H1 (cell line): ENCODE data around the gene CCBE1. TPM values are rescaled to one million over a fixed set of nuclear protein-coding genes. Genes with fewer than 3 reads are reported as not detected.

Experiments
- CTCF ChIA-PET: fragments of 300-600 bp; sonication (Branson Sonifier 250); formaldehyde crosslinking; loops from one replicate; lab custom pipeline; 2021; ENCODE audit not compliant: partially characterized antibody; lab: Charles Lee
- POLR2A ChIA-PET: fragments of 300-600 bp; sonication (Branson Sonifier 250); formaldehyde crosslinking; loops from one replicate; lab custom pipeline; 2021; ENCODE audit warnings: inconsistent platforms; ENCODE audit not compliant: partially characterized antibody; lab: Charles Lee
- DNase-seq, 2 experiments: peaks; one replicate each; pipeline versions ENCODE4 v3.0.0 to v3.0.0-alpha.2; 2010 to 2022; ENCODE audit warnings: low spot score in 2 of 2, low read depth in 1 of 2, mixed read lengths in 1 of 2
- FAIRE-seq: peaks from 2 replicates; lab custom pipeline; 2011; peaks lifted over from hg19 to GRCh38; lab: Jason Lieb, UNC
- H2AFZ ChIP-seq: 2 replicates; pipeline ENCODE4 v1.8.1; 2012; ENCODE audit warnings: low read length, inconsistent platforms
- H2AK5ac ChIP-seq: 2 replicates; pipeline ENCODE4 v1.6.1; 2013; ENCODE audit warnings: low read depth, low read length
- H2BK120ac ChIP-seq: replicated peaks from 2 replicates; pipeline ENCODE3; 2013; ENCODE audit warnings: low read depth, low read length, inconsistent platforms
- H2BK12ac ChIP-seq: 2 replicates; pipeline ENCODE4 v1.6.1; 2013; ENCODE audit warnings: low read depth, low read length
- H2BK15ac ChIP-seq: 2 replicates; pipeline ENCODE4 v1.6.1; 2013; ENCODE audit warnings: low read length
- H2BK20ac ChIP-seq: 2 replicates; pipeline ENCODE4 v1.6.1; 2013; ENCODE audit warnings: low read length
- H2BK5ac ChIP-seq: 2 replicates; pipeline ENCODE4 v1.6.1; 2013; ENCODE audit warnings: low read depth, low read length
- H3K14ac ChIP-seq: 2 replicates; pipeline ENCODE4 v1.6.1; 2013; ENCODE audit warnings: inconsistent platforms; ENCODE audit not compliant: insufficient read length
- H3K18ac ChIP-seq: 2 replicates; pipeline ENCODE4 v1.6.1; 2013; ENCODE audit warnings: low read length; ENCODE audit errors: extremely low read depth
- H3K23ac ChIP-seq: 2 replicates; pipeline ENCODE4 v1.6.1; 2013; ENCODE audit warnings: inconsistent platforms; ENCODE audit not compliant: insufficient read length
- H3K23me2 ChIP-seq: 2 replicates; pipeline ENCODE4 v1.6.1; 2013; ENCODE audit warnings: low read depth, low read length
- H3K27ac ChIP-seq: 2 replicates; pipeline ENCODE4 v1.6.1; 2011; ENCODE audit warnings: low read depth, low read length, inconsistent platforms
- H3K27me3 ChIP-seq, 4 experiments: replicated peaks in 1 of 4; 1 replicate in 1 of 4; 2 replicates in 3 of 4; pipeline versions ENCODE4 v1.6.1 to v1.8.1; 2011 to 2013; ENCODE audit warnings: low read length in 3 of 4, mild to moderate bottlenecking in 3 of 4, inconsistent platforms in 2 of 4, mixed read lengths in 2 of 4, moderate library complexity in 1 of 4; ENCODE audit not compliant: control insufficient read depth in 3 of 4, insufficient read depth in 3 of 4; ENCODE audit errors: extremely low read depth in 1 of 4
- H3K36me3 ChIP-seq, 4 experiments: 2 replicates each; pipeline versions ENCODE4 v1.6.1 to v1.8.1; 2011 to 2013; ENCODE audit warnings: mild to moderate bottlenecking in 4 of 4, low read length in 3 of 4, moderate library complexity in 2 of 4, control low read depth in 1 of 4, inconsistent platforms in 1 of 4; ENCODE audit not compliant: insufficient read depth in 4 of 4, control insufficient read depth in 2 of 4
- H3K4ac ChIP-seq: replicated peaks from 2 replicates; pipeline ENCODE3; 2013; ENCODE audit warnings: low read length, low read depth, mixed read lengths, inconsistent platforms; ENCODE audit not compliant: insufficient read length
- H3K4me1 ChIP-seq, 4 experiments: replicated peaks in 1 of 4; 1 replicate in 1 of 4; 2 replicates in 3 of 4; pipeline versions ENCODE4 v1.6.1 to v1.8.1; 2011 to 2013; ENCODE audit warnings: low read length in 3 of 4, inconsistent platforms in 2 of 4, mixed read lengths in 1 of 4; ENCODE audit not compliant: insufficient read depth in 4 of 4, control insufficient read depth in 3 of 4
- H3K4me2 ChIP-seq, 2 experiments: 2 replicates each; pipeline versions ENCODE4 v1.6.1 to v1.8.1; 2011 to 2013; ENCODE audit warnings: low read depth in 2 of 2, low read length in 2 of 2, control low read depth in 1 of 2, inconsistent platforms in 1 of 2, mild to moderate bottlenecking in 1 of 2; ENCODE audit not compliant: insufficient read depth in 1 of 2
- H3K4me3 ChIP-seq, 4 experiments: fragments of 200-600, 300-600 bp in 1 of 4; sonication (generic), shearing (Covaris generic), sonication (Bioruptor Twin) in 1 of 4; 2 replicates each; pipeline versions ENCODE4 v1.5.1 to v1.8.1; 2011 to 2016; ENCODE audit warnings: low read length in 4 of 4, low read depth in 3 of 4, control low read depth in 2 of 4, inconsistent platforms in 2 of 4, mild to moderate bottlenecking in 2 of 4, mixed read lengths in 1 of 4, moderate library complexity in 1 of 4; ENCODE audit not compliant: insufficient read depth in 2 of 4; ENCODE audit errors: extremely low read depth in 1 of 4
- H3K56ac ChIP-seq: replicated peaks from 2 replicates; pipeline ENCODE3; 2013; ENCODE audit warnings: low read depth, mild to moderate bottlenecking, mixed read lengths, low read length, inconsistent platforms; ENCODE audit not compliant: insufficient read length
- H3K79me1 ChIP-seq: 2 replicates; pipeline ENCODE4 v1.6.1; 2013; ENCODE audit warnings: low read depth, low read length, control low read depth
- H3K79me2 ChIP-seq, 2 experiments: 2 replicates each; pipeline versions ENCODE4 v1.6.1 to v1.8.1; 2012 to 2013; ENCODE audit warnings: low read length in 2 of 2, mild to moderate bottlenecking in 2 of 2, inconsistent platforms in 1 of 2; ENCODE audit not compliant: insufficient read depth in 2 of 2, control insufficient read depth in 1 of 2
- H3K9ac ChIP-seq, 4 experiments: replicated peaks in 1 of 4; 1 replicate in 1 of 4; 2 replicates in 3 of 4; pipeline versions ENCODE4 v1.6.1 to v1.8.1; 2011 to 2013; ENCODE audit warnings: low read depth in 3 of 4, low read length in 3 of 4, control low read depth in 2 of 4, mild to moderate bottlenecking in 2 of 4, moderate library complexity in 2 of 4, inconsistent platforms in 1 of 4; ENCODE audit errors: extremely low read depth in 1 of 4
- H3K9me3 ChIP-seq, 2 experiments: 2 replicates each; pipeline versions ENCODE4 v1.6.1 to v1.8.1; 2012 to 2013; ENCODE audit warnings: mild to moderate bottlenecking in 2 of 2, moderate library complexity in 2 of 2, control low read depth in 1 of 2, inconsistent platforms in 1 of 2, low read depth in 1 of 2, low read length in 1 of 2, mixed read lengths in 1 of 2; ENCODE audit not compliant: insufficient read depth in 2 of 2
- H4K20me1 ChIP-seq, 2 experiments: replicated peaks in 1 of 2; 2 replicates each; pipeline versions ENCODE3 to v1.8.1; 2011 to 2013; ENCODE audit warnings: inconsistent platforms in 2 of 2, low read length in 2 of 2, mild to moderate bottlenecking in 1 of 2; ENCODE audit not compliant: insufficient read depth in 2 of 2, control insufficient read depth in 1 of 2
- H4K5ac ChIP-seq: 2 replicates; pipeline ENCODE4 v1.6.1; 2013; ENCODE audit warnings: low read length, low read depth, mixed read lengths, inconsistent platforms; ENCODE audit not compliant: insufficient read length
- H4K8ac ChIP-seq: 2 replicates; pipeline ENCODE4 v1.8.0; 2013; ENCODE audit warnings: mild to moderate bottlenecking, moderate library complexity, low read length, inconsistent platforms; ENCODE audit not compliant: insufficient read depth; ENCODE audit errors: extremely low read depth
- H4K91ac ChIP-seq: replicated peaks from 2 replicates; pipeline ENCODE3; 2013; ENCODE audit warnings: low read length, mixed read lengths, inconsistent platforms; ENCODE audit not compliant: insufficient read length
- BACH1 ChIP-seq: IDR thresholded peaks from 2 replicates; pipeline ENCODE4 v1.6.1; 2012; ENCODE audit warnings: low read length, improper control_type of control experiment
- BRCA1 ChIP-seq: IDR thresholded peaks from 2 replicates; pipeline ENCODE4 v1.6.1; 2012; ENCODE audit warnings: low read depth, low read length, improper control_type of control experiment
- CREB1 ChIP-seq: IDR thresholded peaks from 2 replicates; pipeline ENCODE4 v1.6.1; 2012; ENCODE audit warnings: inconsistent platforms
- EP300 ChIP-seq, 2 experiments: IDR thresholded peaks; 1 replicate in 1 of 2; 2 replicates in 1 of 2; pipeline ENCODE4 v1.6.1; 2011 to 2012; ENCODE audit warnings: low read depth in 2 of 2, low read length in 2 of 2, mild to moderate bottlenecking in 2 of 2, borderline replicate concordance in 1 of 2, inconsistent platforms in 1 of 2, moderate library complexity in 1 of 2
- EZH2 ChIP-seq: fragments of 200-600 bp; sonication (generic); IDR thresholded peaks from 2 replicates; pipeline ENCODE4 v1.7.1; 2012; ENCODE audit warnings: low read depth, mild to moderate bottlenecking, moderate library complexity, low read length, inconsistent platforms; ENCODE audit not compliant: severe bottlenecking
- JUND ChIP-seq: IDR thresholded peaks from 2 replicates; pipeline ENCODE4 v1.6.1; 2011; ENCODE audit warnings: mild to moderate bottlenecking, improper control_type of control experiment, low read length
- MAFK ChIP-seq: IDR thresholded peaks from 2 replicates; pipeline ENCODE4 v1.6.1; 2012; ENCODE audit warnings: low read depth, mild to moderate bottlenecking, improper control_type of control experiment, low read length
- NANOG ChIP-seq: IDR thresholded peaks from 2 replicates; pipeline ENCODE4 v1.6.1; 2011; ENCODE audit warnings: low read length, low read depth, mild to moderate bottlenecking, inconsistent platforms; ENCODE audit not compliant: insufficient read depth, poor library complexity, severe bottlenecking
- POLR2AphosphoS5 ChIP-seq: IDR thresholded peaks from 2 replicates; pipeline ENCODE4 v1.6.1; 2011; ENCODE audit warnings: low read depth, low read length
- SIN3A ChIP-seq, 2 experiments: IDR thresholded peaks in 1 of 2; conservative IDR thresholded peaks in 1 of 2; 2 replicates each; pipeline ENCODE4 v1.6.1; 2011 to 2012; ENCODE audit warnings: low read length in 2 of 2, improper control_type of control experiment in 1 of 2, low read depth in 1 of 2, mild to moderate bottlenecking in 1 of 2
- TCF12 ChIP-seq: IDR thresholded peaks from 2 replicates; pipeline ENCODE4 v1.6.1; 2011; ENCODE audit warnings: low read depth, mild to moderate bottlenecking, low read length
- USF2 ChIP-seq: IDR thresholded peaks from 2 replicates; pipeline ENCODE4 v1.6.1; 2011; ENCODE audit warnings: low read length, improper control_type of control experiment
- WGBS, 2 experiments: shearing (Covaris generic) in 1 of 2; methylation state at CpG; one replicate each; pipeline versions ENCODE4 v1.1.6 to v1.1.7; 2013 to 2015; ENCODE audit warnings: low lambda C conversion rate in 2 of 2, mixed read lengths in 2 of 2, inconsistent platforms in 1 of 2, low coverage in 1 of 2, missing lambda C conversion rate in 1 of 2; ENCODE audit not compliant: insufficient replicate concordance in 2 of 2, insufficient coverage in 1 of 2, insufficient read length in 1 of 2; ENCODE audit errors: extremely low coverage in 1 of 2, missing lambda C conversion rate in 1 of 2; 5-methylcytosine and 5-hydroxymethylcytosine counted together
- polyA plus RNA-seq, 7 experiments: library from polyadenylated mRNA; depleted of rRNA in 3 of 7; stranded (reverse) in 5 of 7; unstranded in 2 of 7; fragments of >200 nt in 5 of 7; fragments of 200-250 nt in 2 of 7; gene quantifications; 1 replicate in 5 of 7; 2 replicates in 1 of 7; 4 replicates in 1 of 7; pipeline versions ENCODE4 v1.2.1 to v1.2.3, GENCODE V29; 2011 to 2013; ENCODE audit warnings: missing spikeins in 2 of 7, mixed read lengths in 2 of 7
- total RNA-seq: library from RNA; stranded (reverse); fragmentation: NEBNext Ultra II Directional; extraction: Animal tissue kit (Norgen Biotek cat#: 25700); gene quantifications from 2 replicates; pipeline ENCODE4 v1.2.1, GENCODE V29; 2021
- TF ChIP-seq, protein P1 (sequence below): IDR thresholded peaks from 2 replicates; pipeline ENCODE4 v1.6.1; 2012; ENCODE audit warnings: inconsistent platforms

The CCBE1 gene
- total and polyA plus RNA-seq, 2 of the 8 experiments (the other 6 are each of a cell fraction or from before 2014, with no cell fraction given), result 2.1 to 2.6 TPM

GRCh38 chr18:59607471-59607870 lies 89.8 kb downstream of the CCBE1 start:
- Histone ChIP-seq H3K4ac (no peak overlapping the region), H3K9ac (no peak overlapping the region), H3K56ac (no peak overlapping the region), H3K18ac (no peak overlapping the region), H2BK120ac (no peak overlapping the region), H2BK12ac (no peak overlapping the region), H3K9me3 (no peaks in the 10 kb centered on the region), H4K8ac (no peak overlapping the region), H2AK5ac (no peak overlapping the region), H3K79me1 (no peaks in the 10 kb centered on the region), H2AFZ (no peak overlapping the region), H2BK15ac (no peak overlapping the region), H3K79me2 (no peaks in the 10 kb centered on the region), H3K4me3 (no peak overlapping the region), H3K36me3 (no peaks in the 10 kb centered on the region), H3K23ac (no peak overlapping the region), H3K4me2 (no peak overlapping the region), H4K5ac (no peak overlapping the region), H3K14ac (no peak overlapping the region), H3K23me2 (no peaks in the 10 kb centered on the region), H3K27ac (no peak overlapping the region), H2BK20ac (no peak overlapping the region), H4K20me1 (no peaks in the 10 kb centered on the region), H2BK5ac (no peak overlapping the region), H3K27me3 (no peaks in the 10 kb centered on the region), H4K91ac (no peak overlapping the region), H3K4me1 (peaks cover 0 to 3% (median 0%) of the 10 kb centered on the region in 4 experiments; a peak in 2 of 7 replicates)
- no peak for FAIRE-seq
- DNase-seq, result no peak
- POLR2A ChIA-PET, result no interaction called here
- WGBS, 2 experiments, result 94% methylated on average over 7 of the region's 7 CpGs; no CpG with 5 or more reads in 1 of the 2 experiments
- CTCF ChIA-PET, result interaction anchor here (0.9 to 1.4 kb wide), 3 partner anchors 14 to 148 kb away, joined by 3 to 4 read pairs (median 3); no protein-coding TSS in a partner anchor
- TF ChIP-seq BRCA1 (no peak), EZH2 (no peak), NANOG (no peak), TCF12 (no peak), MAFK (no peak), SIN3A (conservative IDR thresholded peaks at IDR 0.05 in 1 of 2, IDR thresholded peaks at IDR 0.05 in 1 of 2; ENCODE audit: low read depth in 1 of 2, low read length in 2 of 2) (no peak), CREB1 (no peak), USF2 (no peak), BACH1 (no peak), JUND (no peak), EP300 (IDR thresholded peaks at IDR 0.05; ENCODE audit: borderline replicate concordance in 1 of 2, low read depth in 2 of 2, low read length in 2 of 2) (no peak), POLR2AphosphoS5 (no peak)
- TF ChIP-seq, protein P1, sequence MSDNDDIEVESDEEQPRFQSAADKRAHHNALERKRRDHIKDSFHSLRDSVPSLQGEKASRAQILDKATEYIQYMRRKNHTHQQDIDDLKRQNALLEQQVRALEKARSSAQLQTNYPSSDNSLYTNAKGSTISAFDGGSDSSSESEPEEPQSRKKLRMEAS, result no peak
